ENCODE measurements around the gene GRIP2.

Gene GRIP2

GRCh38 chr3:14506626-14507304 lies 33.4 kb downstream of the GRIP2 start:
- DNase-seq (ENCODE audit: low read depth in 2 of 2), result no peak

DNA sequence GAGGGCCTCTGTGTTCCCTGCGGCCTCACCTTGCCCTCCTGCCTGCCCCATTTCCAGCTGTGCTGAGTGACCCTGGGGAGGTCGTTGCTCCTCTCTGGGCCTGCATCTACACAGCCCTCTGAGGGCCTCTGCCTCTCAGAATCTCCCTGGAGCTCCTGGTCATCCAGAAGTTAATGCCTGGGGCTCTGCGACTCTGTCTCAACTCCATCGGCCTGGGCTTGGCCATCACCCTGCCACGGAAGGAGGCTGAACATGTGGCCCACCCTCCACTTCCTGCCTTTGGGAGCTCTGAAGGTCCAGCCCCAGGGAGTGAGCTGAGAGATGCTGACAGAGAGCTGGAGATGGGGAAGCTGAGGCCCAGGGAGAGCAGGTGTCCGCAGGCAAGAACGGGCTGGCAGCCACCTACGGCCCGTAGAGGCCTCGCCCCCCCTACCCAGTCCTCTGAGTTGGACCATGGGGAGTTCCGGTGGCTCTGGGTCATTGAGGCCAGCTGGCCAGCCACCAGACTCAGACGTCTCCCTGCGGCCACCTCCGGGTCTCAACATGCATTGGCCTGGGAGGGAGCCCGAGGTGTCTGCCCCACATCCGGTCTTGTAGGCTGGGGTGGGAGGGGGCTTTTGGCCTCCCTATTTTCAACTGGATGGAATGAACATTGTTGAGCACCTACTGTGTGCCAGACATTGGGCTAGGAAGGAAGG lies 34.2 kb downstream of the GRIP2 start:
- no peak for DNase-seq (ENCODE audit: low read depth in 2 of 2)

- DNase-seq (ENCODE audit: low read depth in 2 of 2), result no peak
Observed at GRCh38 chr3:14505001-14505802, 34.9 kb downstream of the GRIP2 start.

- no peak for DNase-seq (ENCODE audit: low read depth in 2 of 2)
Observed at GRCh38 chr3:14503706-14504065, 36.5 kb downstream of the GRIP2 start.

- DNase-seq (ENCODE audit: low read depth in 2 of 2), result no peak
Observed at GRCh38 chr3:14503033-14503705, 37.0 kb downstream of the GRIP2 start.

GRCh38 chr3:14502472-14502871 lies 37.7 kb downstream of the GRIP2 start:
- DNase-seq (ENCODE audit: low read depth in 2 of 2), result no peak

DNA sequence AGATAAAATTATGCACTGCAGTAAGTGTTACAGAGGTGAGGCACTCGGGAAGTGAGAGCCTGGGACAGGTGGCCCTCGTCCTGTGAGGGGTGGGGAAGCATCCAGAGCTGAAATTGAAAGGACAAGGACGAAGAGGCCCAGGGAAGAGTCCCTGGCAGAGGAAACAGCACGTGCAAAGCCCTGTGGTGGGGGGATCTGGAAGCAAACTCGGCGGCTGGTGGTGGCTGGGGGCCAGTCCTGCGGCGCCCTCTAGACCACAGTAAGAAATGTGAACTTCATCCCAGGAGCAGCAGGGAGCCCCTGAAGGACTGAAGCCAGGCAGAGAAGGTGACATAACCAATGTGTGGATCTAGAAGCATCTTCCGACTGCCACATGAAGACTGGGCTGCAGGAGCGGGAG lies 42.8 kb downstream of the GRIP2 start:
- DNase-seq (ENCODE audit: low read depth in 2 of 2), result no peak

GRCh38 chr3:14496351-14496750 lies 43.8 kb downstream of the GRIP2 start:
- no peak for DNase-seq (ENCODE audit: low read depth in 2 of 2)

GRCh38 chr3:14494973-14495300 lies 45.2 kb downstream of the GRIP2 start:
- no peak for DNase-seq (ENCODE audit: low read depth in 2 of 2)

DNA sequence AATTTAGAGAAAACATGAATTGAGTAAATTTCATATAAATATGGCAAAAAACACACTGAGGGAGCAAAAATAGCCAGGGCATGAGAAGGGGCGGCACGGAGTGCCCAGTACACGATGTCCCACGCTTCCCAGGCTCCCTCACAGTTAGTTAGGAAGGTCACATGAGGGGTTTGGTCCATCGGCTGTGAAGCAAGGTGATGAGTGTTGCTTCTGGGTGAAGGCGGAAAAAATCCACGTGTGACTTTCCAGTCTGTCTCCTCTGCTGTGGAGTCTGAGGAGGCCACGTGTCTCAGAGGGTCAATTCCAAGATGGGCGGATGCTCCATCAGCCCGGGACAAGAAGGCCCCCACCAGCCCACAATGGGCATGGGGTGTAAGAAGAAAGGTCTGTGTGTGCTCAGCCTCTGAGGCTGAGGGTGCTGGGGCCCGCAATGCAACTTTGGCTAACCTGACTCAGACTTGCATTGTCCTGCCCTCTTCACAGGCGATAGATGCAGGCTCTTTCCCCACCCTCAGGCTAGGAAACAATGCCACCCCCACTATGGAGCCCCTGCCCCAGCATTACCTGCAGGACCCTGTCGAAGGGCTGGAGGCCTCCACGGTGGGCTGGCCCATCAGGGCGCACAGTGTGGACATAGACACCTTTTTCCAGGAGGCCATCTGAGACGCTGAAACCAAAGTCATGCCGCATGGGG lies 45.7 kb downstream of the GRIP2 start:
- no peak for DNase-seq (ENCODE audit: low read depth in 2 of 2)

- DNase-seq (ENCODE audit: low read depth in 2 of 2), result no peak
Observed at GRCh38 chr3:14492948-14493881, 46.9 kb downstream of the GRIP2 start.

DNA sequence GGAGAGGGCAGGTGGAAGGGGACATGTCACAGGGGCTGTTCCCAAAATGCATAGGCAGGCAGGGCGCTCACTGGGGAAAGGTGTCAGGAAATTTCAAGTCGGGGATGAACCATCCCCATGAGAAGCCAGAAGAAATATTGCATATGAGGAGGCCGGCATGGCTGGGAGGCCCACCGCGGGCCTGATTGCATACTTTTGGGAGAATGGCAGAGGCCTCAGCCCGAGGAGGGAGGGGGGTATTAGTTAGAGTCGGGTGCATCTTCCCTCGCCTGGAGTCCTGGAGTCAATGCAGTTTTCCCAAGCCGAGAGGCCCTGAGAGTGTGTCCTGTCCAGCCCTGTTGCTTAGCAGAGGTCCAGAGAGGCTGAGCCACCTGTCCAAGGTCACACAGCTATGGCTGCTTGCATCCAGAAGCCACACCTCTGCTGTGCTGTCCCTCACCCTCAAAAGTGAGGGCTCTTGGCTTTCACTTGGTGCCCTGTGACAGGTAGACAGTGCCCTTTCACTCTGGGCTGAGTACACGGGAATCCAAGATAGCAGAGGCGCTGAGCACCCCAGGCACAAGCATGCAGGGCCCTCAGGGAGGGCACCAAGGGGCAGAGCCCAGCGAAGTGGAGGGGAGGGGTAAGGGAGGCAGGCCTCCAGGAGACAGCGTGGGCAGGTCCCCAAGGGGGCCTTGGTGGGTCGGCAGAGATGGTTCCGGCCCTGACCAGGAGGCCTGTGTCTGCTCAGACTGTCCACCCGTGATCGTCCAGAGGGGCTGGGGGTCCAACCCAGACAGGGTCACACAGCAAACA lies 48.5 kb downstream of the GRIP2 start:
- no peak for DNase-seq (ENCODE audit: low read depth in 2 of 2)

- DNase-seq (ENCODE audit: low read depth in 2 of 2), result no peak
Observed at GRCh38 chr3:14490831-14491230, 49.3 kb downstream of the GRIP2 start.

- DNase-seq (ENCODE audit: low read depth in 2 of 2), result no peak
Observed at GRCh38 chr3:14490255-14490654, 49.9 kb downstream of the GRIP2 start.

DNA sequence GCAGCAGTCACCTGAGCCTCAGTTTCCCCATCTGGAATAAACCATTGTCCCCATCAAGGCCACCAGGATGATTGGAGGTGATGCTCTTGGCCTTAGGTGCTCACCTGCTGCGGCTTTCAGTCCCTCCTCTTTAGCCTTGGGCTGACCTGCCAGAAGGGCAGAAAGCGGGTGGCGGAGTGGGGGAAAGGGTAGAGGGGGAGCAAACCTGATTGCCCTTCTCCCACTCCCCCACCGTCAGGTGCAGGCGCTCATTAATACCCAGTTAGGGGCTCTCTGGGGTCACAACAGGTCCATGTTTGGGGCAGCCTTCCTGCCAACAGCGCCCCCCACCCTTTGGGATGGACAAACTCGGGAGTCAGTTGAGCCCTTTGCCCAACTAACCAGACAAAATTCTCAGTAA lies 50.5 kb downstream of the GRIP2 start:
- no peak for DNase-seq (ENCODE audit: low read depth in 2 of 2)

GRCh38 chr3:14488286-14489041 lies 51.7 kb downstream of the GRIP2 start:
- DNase-seq (ENCODE audit: low read depth in 2 of 2), result no peak

DNA sequence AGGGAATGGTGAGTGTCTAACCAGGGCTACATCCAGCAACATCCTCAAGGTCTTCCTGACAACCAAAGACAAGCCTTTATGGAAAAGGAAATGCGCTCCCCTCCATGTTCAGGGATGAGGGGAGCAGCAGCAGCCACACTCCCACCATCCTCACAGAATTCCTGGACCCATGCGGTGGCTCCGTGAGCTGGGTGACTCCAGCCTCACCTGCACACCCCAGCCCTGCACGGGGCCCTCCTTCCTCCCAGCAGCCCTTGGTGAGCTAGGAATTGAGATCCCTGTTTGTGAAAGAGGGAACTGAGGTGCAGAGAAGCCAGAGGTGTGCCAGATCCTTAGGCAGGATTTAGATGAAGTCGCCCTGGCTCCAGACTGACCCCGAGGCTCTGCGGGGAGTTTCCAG lies 52.3 kb downstream of the GRIP2 start:
- DNase-seq (ENCODE audit: low read depth in 2 of 2), result no peak

DNA sequence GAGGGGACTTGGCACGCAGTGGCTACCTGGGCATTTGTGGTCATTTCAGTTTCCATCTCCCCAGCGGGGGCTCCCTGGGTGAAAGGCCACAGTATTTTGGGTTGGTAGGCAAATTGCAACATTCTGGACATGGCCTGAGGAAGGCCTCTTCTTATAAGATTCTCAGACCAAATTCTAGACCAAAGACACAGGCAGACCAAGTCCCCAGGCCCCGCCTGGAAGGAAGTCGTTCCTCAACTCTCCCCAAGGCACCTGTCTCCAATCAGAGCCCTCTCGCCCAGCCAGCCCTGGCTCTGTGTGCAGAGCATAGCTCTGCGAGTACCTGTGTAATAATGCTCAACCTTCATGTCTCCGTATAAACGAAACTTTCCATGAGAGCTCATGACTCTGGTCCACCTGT lies 53.1 kb downstream of the GRIP2 start:
- no peak for DNase-seq (ENCODE audit: low read depth in 2 of 2)

- no peak for DNase-seq (ENCODE audit: low read depth in 2 of 2)
Observed at GRCh38 chr3:14486460-14486859, 53.7 kb downstream of the GRIP2 start.

Data from stimulated activated CD4-positive, alpha-beta T cell treated with anti-CD3 and anti-CD28 coated beads, Interleukin-1b, Interleukin-23, amount 100 ng/mL, for 1 hour (primary cell).